Keratinocyte (primary cell): ENCODE results near the gene PRRG1. TPM values are rescaled to one million over a fixed set of nuclear protein-coding genes. Genes with fewer than 3 reads are reported as not detected.
"Not testable (repeated sequence)": the region's sequence is repeated elsewhere in the genome, so short reads cannot be mapped to it uniquely, and the experiment has no call there.

Source experiments
- DNase-seq: peaks from one replicate; pipeline ENCODE4 v3.0.0-alpha.2; 2011; ENCODE audit warnings: low read depth, missing footprints, low spot score
- FAIRE-seq: peaks from 2 replicates; lab custom pipeline; 2011; peaks lifted over from hg19 to GRCh38; lab: Jason Lieb, UNC
- H2AFZ ChIP-seq: 2 replicates; pipeline ENCODE4 v1.6.0; 2012; ENCODE audit warnings: low read length, control low read depth, inconsistent platforms; ENCODE audit not compliant: control insufficient read depth
- H3K27ac ChIP-seq: 2 replicates; pipeline ENCODE4 v1.5.1; 2011; ENCODE audit warnings: low read length; ENCODE audit not compliant: control insufficient read depth, insufficient read depth
- H3K27me3 ChIP-seq: 3 replicates; pipeline ENCODE4 v1.6.0; 2011; ENCODE audit warnings: low read length; ENCODE audit not compliant: control insufficient read depth, insufficient read depth; ENCODE audit errors: extremely low read depth
- H3K36me3 ChIP-seq, 2 experiments: 2 replicates in 1 of 2; 3 replicates in 1 of 2; pipeline ENCODE4 v1.5.1; 2011; ENCODE audit warnings: low read length in 2 of 2, mild to moderate bottlenecking in 1 of 2; ENCODE audit not compliant: control insufficient read depth in 2 of 2, insufficient read depth in 2 of 2; ENCODE audit errors: extremely low read depth in 1 of 2
- H3K4me1 ChIP-seq: 3 replicates; pipeline ENCODE4 v1.5.1; 2011; ENCODE audit warnings: low read length; ENCODE audit not compliant: control insufficient read depth, insufficient read depth; ENCODE audit errors: extremely low read depth
- H3K4me2 ChIP-seq: 3 replicates; pipeline ENCODE4 v1.6.0; 2011; ENCODE audit warnings: low read depth, low read length; ENCODE audit not compliant: control insufficient read depth, insufficient read depth; ENCODE audit errors: extremely low read depth
- H3K4me3 ChIP-seq, 3 experiments: fragments of 200-600 bp in 1 of 3; sonication (generic) in 1 of 3; 2 replicates in 2 of 3; 3 replicates in 1 of 3; pipeline ENCODE4 v1.5.1; 2011 to 2016; ENCODE audit warnings: low read length in 3 of 3, mild to moderate bottlenecking in 3 of 3, control low read depth in 2 of 3, inconsistent platforms in 1 of 3, low read depth in 1 of 3, mixed read lengths in 1 of 3, mixed run types in 1 of 3, moderate library complexity in 1 of 3; ENCODE audit not compliant: control insufficient read depth in 2 of 3, insufficient read depth in 2 of 3; ENCODE audit errors: extremely low read depth in 1 of 3
- H3K79me2 ChIP-seq: 2 replicates; pipeline ENCODE4 v1.6.0; 2012; ENCODE audit warnings: low read length; ENCODE audit not compliant: control insufficient read depth, insufficient read depth
- H3K9ac ChIP-seq: 3 replicates; pipeline ENCODE4 v1.6.0; 2011; ENCODE audit warnings: low read length; ENCODE audit not compliant: control insufficient read depth, insufficient read depth; ENCODE audit errors: extremely low read depth
- H3K9me1 ChIP-seq: 3 replicates; pipeline ENCODE4 v1.6.0; 2011; ENCODE audit warnings: low read length; ENCODE audit not compliant: control insufficient read depth, insufficient read depth; ENCODE audit errors: extremely low read depth
- H3K9me3 ChIP-seq: 2 replicates; pipeline ENCODE4 v1.5.1; 2012; ENCODE audit warnings: low read depth, low read length; ENCODE audit not compliant: control insufficient read depth
- H4K20me1 ChIP-seq: 3 replicates; pipeline ENCODE4 v1.6.0; 2011; ENCODE audit warnings: low read length; ENCODE audit not compliant: control insufficient read depth, insufficient read depth; ENCODE audit errors: extremely low read depth
- CTCF ChIP-seq, 3 experiments: IDR thresholded peaks in 1 of 3; conservative IDR thresholded peaks in 1 of 3; optimal IDR thresholded peaks in 1 of 3; 2 replicates in 2 of 3; 3 replicates in 1 of 3; pipeline versions ENCODE3 to v1.5.1; 2011; ENCODE audit warnings: low read length in 3 of 3, mild to moderate bottlenecking in 3 of 3, moderate library complexity in 2 of 3, control low read depth in 1 of 3, inconsistent platforms in 1 of 3; ENCODE audit not compliant: insufficient read depth in 2 of 3; ENCODE audit errors: extremely low read depth in 1 of 3
- EZH2 ChIP-seq: IDR thresholded peaks from one replicate; pipeline ENCODE4 v1.6.1; 2012; ENCODE audit warnings: inconsistent platforms, mild to moderate bottlenecking, low read length, moderate library complexity
- dilution Hi-C: fragments of 300-500 bp; cut with MboI; formaldehyde crosslinking; loops from one replicate; pipeline ENCODE4 v1.7.0; 2020; ENCODE audit warnings: low sequenced_read_pairs; ENCODE audit not compliant: extremely low pct_ligation_motif_present
- polyA plus RNA-seq, 5 experiments: library from polyadenylated mRNA; depleted of rRNA in 3 of 5; stranded (reverse) in 3 of 5; stranded (forward) in 1 of 5; unstranded in 1 of 5; fragments of >200 nt; gene quantifications; 1 replicate in 1 of 5; 2 replicates in 3 of 5; 3 replicates in 1 of 5; pipeline versions ENCODE4 v1.2.1 to v1.2.3, GENCODE V29; 2011 to 2012; ENCODE audit warnings: missing spikeins in 2 of 5, low read depth in 1 of 5, low replicate concordance in 1 of 5

The PRRG1 gene
- polyA plus RNA-seq, 1 donor (not counting 4 experiments of a cell fraction or from before 2014, with no cell fraction given), result 29.2 TPM

- no peaks in the 10 kb centered on the region for H3K79me2 ChIP-seq
- H2AFZ ChIP-seq, result no peak overlapping the region
- H3K27me3 ChIP-seq, result no peaks in the 10 kb centered on the region
- TF ChIP-seq CTCF (optimal IDR thresholded peaks at IDR 0.05 in 1 of 3, IDR thresholded peaks at IDR 0.05 in 1 of 3, conservative IDR thresholded peaks at IDR 0.05 in 1 of 3; ENCODE audit: extremely low read depth in 1 of 3, insufficient read depth in 2 of 3, low read length in 3 of 3) (no peak), EZH2 (no peak)
- no peaks in the 10 kb centered on the region for H3K9me1 ChIP-seq
- dilution Hi-C loops, result no loop called here
- H3K4me1 ChIP-seq, result peaks cover 3% of the 10 kb centered on the region
- H4K20me1 ChIP-seq, result no peaks in the 10 kb centered on the region
- no peak overlapping the region for H3K9ac ChIP-seq
- H3K4me3 ChIP-seq, result no peak overlapping the region
- no peak overlapping the region for H3K4me2 ChIP-seq
- H3K36me3 ChIP-seq, result no peaks in the 10 kb centered on the region
- no peak for FAIRE-seq
- no peak for DNase-seq
- H3K27ac ChIP-seq, result no peak overlapping the region
- H3K9me3 ChIP-seq, result no peaks in the 10 kb centered on the region
Observed at GRCh38 chrX:37474478-37474877, 125.3 kb downstream of the PRRG1 start.

GRCh38 chrX:37476571-37477170 lies 127.5 kb downstream of the PRRG1 start:
- Histone ChIP-seq H3K27ac (no peak overlapping the region), H3K27me3 (no peaks in the 10 kb centered on the region), H3K79me2 (no peaks in the 10 kb centered on the region), H3K9me1 (no peaks in the 10 kb centered on the region), H3K4me3 (no peak overlapping the region), H3K4me2 (no peak overlapping the region), H3K9ac (no peak overlapping the region), H4K20me1 (no peaks in the 10 kb centered on the region), H3K4me1 (peaks cover 3% of the 10 kb centered on the region), H3K36me3 (no peaks in the 10 kb centered on the region), H2AFZ (no peak overlapping the region), H3K9me3 (no peaks in the 10 kb centered on the region)
- DNase-seq (no peak), FAIRE-seq (no peak)
- no peak for TF ChIP-seq EZH2
- TF ChIP-seq CTCF (optimal IDR thresholded peaks at IDR 0.05 in 1 of 3, IDR thresholded peaks at IDR 0.05 in 1 of 3, conservative IDR thresholded peaks at IDR 0.05 in 1 of 3; ENCODE audit: extremely low read depth in 1 of 3, insufficient read depth in 2 of 3, low read length in 3 of 3), result no peak
- dilution Hi-C loops, result no loop called here

- H2AFZ ChIP-seq, H3K27me3 ChIP-seq, DNase-seq, H3K9me3 ChIP-seq, H3K36me3 ChIP-seq, H3K79me2 ChIP-seq, H3K9me1 ChIP-seq, H3K4me1 ChIP-seq, H4K20me1 ChIP-seq, H3K4me2 ChIP-seq, H3K4me3 ChIP-seq, H3K27ac ChIP-seq, dilution Hi-C loops, H3K9ac ChIP-seq, FAIRE-seq: not testable (repeated sequence)
Observed at GRCh38 chrX:37484335-37484734, 135.2 kb downstream of the PRRG1 start.
